ENCODE measurements around the gene RNU6-7. TPM values are rescaled to one million over a fixed set of nuclear protein-coding genes. Genes with fewer than 3 reads are reported as not detected.

The RNU6-7 gene
- polyA plus RNA-seq, 1 of the 3 experiments (the other 2 are of a cell fraction) = not detected

GRCh38 chr14:32185097-32185496, 16.7 kb upstream of the RNU6-7 start (continued):
- no peak for TF ChIP-seq REST (IDR thresholded peaks at IDR 0.05; ENCODE audit: low read depth, low read length)
- TF ChIP-seq RAD21 (IDR thresholded peaks at IDR 0.05; ENCODE audit: low read length) = no peak
- TF ChIP-seq IRF3 (IDR thresholded peaks at IDR 0.05; ENCODE audit: low read depth, low read length) = no peak
- no peak for TF ChIP-seq GABPA (IDR thresholded peaks at IDR 0.05; ENCODE audit: low read depth)
- TF ChIP-seq NRF1 (IDR thresholded peaks at IDR 0.05; ENCODE audit: low read depth, low read length) = no peak

GRCh38 chr14:32186248-32186647, 15.6 kb upstream of the RNU6-7 start:
- H3K79me2 ChIP-seq (ENCODE audit: insufficient read depth) = no peaks in the 10 kb centered on the region
- POLR2A ChIA-PET = no interaction called here
- no peaks in the 10 kb centered on the region for H4K20me1 ChIP-seq (ENCODE audit: insufficient read depth)
- no peaks in the 10 kb centered on the region for H3K27me3 ChIP-seq (ENCODE audit: insufficient read depth)
- no peaks in the 10 kb centered on the region for H3F3A ChIP-seq (replicated peaks; ENCODE audit: insufficient read depth)
- no peak overlapping the region for H3K4me2 ChIP-seq
- H3K9ac ChIP-seq = no peak overlapping the region
- no peaks in the 10 kb centered on the region for H3K4me1 ChIP-seq (ENCODE audit: control insufficient read depth in 1 of 2, insufficient read depth in 2 of 2, low read depth in 1 of 2, low read length in 1 of 2)
- DNase-seq = no peak
- H3K9me2 ChIP-seq = no peaks in the 10 kb centered on the region
- H3K36me3 ChIP-seq (replicated peaks in 1 of 2; ENCODE audit: control insufficient read depth in 1 of 2, insufficient read depth in 2 of 2, low read length in 1 of 2) = no peaks in the 10 kb centered on the region
- TF ChIP-seq EP300 (IDR thresholded peaks at IDR 0.05; ENCODE audit: borderline replicate concordance in 1 of 2, low read depth in 1 of 2, low read length in 1 of 2) = no peak
- TF ChIP-seq GABPA (IDR thresholded peaks at IDR 0.05; ENCODE audit: low read depth) = no peak
- no peak for TF ChIP-seq SMC3 (IDR thresholded peaks at IDR 0.05; ENCODE audit: low read depth, low read length)
- TF ChIP-seq FOXJ3 (CRISPR knock-in tag; IDR thresholded peaks at IDR 0.05) = no peak
- TF ChIP-seq PBX3 (IDR thresholded peaks at IDR 0.05) = no peak
- no peak for TF ChIP-seq RXRA (IDR thresholded peaks at IDR 0.05; ENCODE audit: borderline replicate concordance, low read depth)
- TF ChIP-seq NFIC (IDR thresholded peaks at IDR 0.05; ENCODE audit: borderline replicate concordance) = no peak
- TF ChIP-seq CTCF (IDR thresholded peaks at IDR 0.05) = no peak
- no peak for TF ChIP-seq JUND (IDR thresholded peaks at IDR 0.05)
- no peak for TF ChIP-seq MAX (IDR thresholded peaks at IDR 0.05; ENCODE audit: low read depth)
- TF ChIP-seq RAD21 (IDR thresholded peaks at IDR 0.05; ENCODE audit: low read length) = no peak
- TF ChIP-seq RCOR1 (IDR thresholded peaks at IDR 0.05; ENCODE audit: low read length) = no peak
- no peak overlapping the region for H2AFZ ChIP-seq (ENCODE audit: low read depth)
- no peak overlapping the region for H3K27ac ChIP-seq (ENCODE audit: low read depth in 2 of 2, low read length in 1 of 2)
- H3K4me3 ChIP-seq (ENCODE audit: low read depth in 2 of 2, low read length in 1 of 2) = no peak overlapping the region
- no peaks in the 10 kb centered on the region for H3K9me3 ChIP-seq
- CTCF ChIA-PET = no interaction called here
